OCI-LY3 (cell line): ENCODE results near the gene GLRA1.

Experiments used
- H2AFZ ChIP-seq: fragments of 200-600, 300-600 bp; shearing (Covaris generic); 2 replicates; pipeline ENCODE4 v1.6.0; 2014; ENCODE audit warnings: antibody characterized with exemption, low read depth, low read length
- H3K27ac ChIP-seq: fragments of 200-600, 300-600 bp; sonication (generic); 2 replicates; pipeline ENCODE4 v1.5.1; 2014; ENCODE audit warnings: mild to moderate bottlenecking, low read length, moderate library complexity, mixed read lengths
- H3K27me3 ChIP-seq: fragments of 200-600, 300-600 bp; sonication (generic); 2 replicates; pipeline ENCODE4 v1.6.1; 2014; ENCODE audit warnings: low read depth, low read length, mixed read lengths
- H3K36me3 ChIP-seq: fragments of 200-600, 300-600 bp; sonication (generic); replicated peaks from 2 replicates; pipeline ENCODE3; 2014; ENCODE audit warnings: low read depth, low read length, mixed read lengths
- H3K4me1 ChIP-seq: fragments of 300-600, 200-600 bp; sonication (generic); 2 replicates; pipeline ENCODE4 v1.6.1; 2014; ENCODE audit warnings: low read length, mixed read lengths
- H3K4me2 ChIP-seq: fragments of 200-600, 300-600 bp; sonication (generic); 2 replicates; pipeline ENCODE4 v1.6.1; 2014; ENCODE audit warnings: low read length, mixed read lengths
- H3K4me3 ChIP-seq: fragments of 300-600, 200-600 bp; sonication (generic); 2 replicates; pipeline ENCODE4 v1.5.1; 2014; ENCODE audit warnings: antibody characterized with exemption, mild to moderate bottlenecking, low read length, moderate library complexity
- H3K79me2 ChIP-seq: fragments of 300-600, 200-600 bp; shearing (Covaris generic); 2 replicates; pipeline ENCODE4 v1.6.1; 2014; ENCODE audit warnings: mild to moderate bottlenecking, low read length, mixed read lengths
- H3K9ac ChIP-seq: fragments of 300-600, 200-600 bp; shearing (Covaris generic); 2 replicates; pipeline ENCODE4 v1.6.0; 2014; ENCODE audit warnings: mild to moderate bottlenecking, low read length, moderate library complexity
- H3K9me3 ChIP-seq: fragments of 200-600, 300-600 bp; shearing (Covaris generic); 2 replicates; pipeline ENCODE4 v1.6.1; 2014; ENCODE audit warnings: low read length, mixed read lengths; ENCODE audit not compliant: insufficient read depth
- H4K20me1 ChIP-seq: fragments of 200-600, 300-600 bp; sonication (generic); 2 replicates; pipeline ENCODE4 v1.6.1; 2016; ENCODE audit warnings: low read length, mixed read lengths; ENCODE audit not compliant: insufficient read depth
- EZH2phosphoT487 ChIP-seq: fragments of 200-600 bp; shearing (Covaris generic); IDR thresholded peaks from 2 replicates; pipeline ENCODE4 v1.6.1; 2018; ENCODE audit warnings: antibody characterized with exemption, mixed run types, low read depth
- TF ChIP-seq, protein P1 (sequence below): fragments of 200-600, 300-600 bp; sonication (generic); IDR thresholded peaks from 2 replicates; pipeline ENCODE4 v1.5.1; 2014; ENCODE audit warnings: antibody characterized with exemption, low read length, low read depth

Gene GLRA1

DNA sequence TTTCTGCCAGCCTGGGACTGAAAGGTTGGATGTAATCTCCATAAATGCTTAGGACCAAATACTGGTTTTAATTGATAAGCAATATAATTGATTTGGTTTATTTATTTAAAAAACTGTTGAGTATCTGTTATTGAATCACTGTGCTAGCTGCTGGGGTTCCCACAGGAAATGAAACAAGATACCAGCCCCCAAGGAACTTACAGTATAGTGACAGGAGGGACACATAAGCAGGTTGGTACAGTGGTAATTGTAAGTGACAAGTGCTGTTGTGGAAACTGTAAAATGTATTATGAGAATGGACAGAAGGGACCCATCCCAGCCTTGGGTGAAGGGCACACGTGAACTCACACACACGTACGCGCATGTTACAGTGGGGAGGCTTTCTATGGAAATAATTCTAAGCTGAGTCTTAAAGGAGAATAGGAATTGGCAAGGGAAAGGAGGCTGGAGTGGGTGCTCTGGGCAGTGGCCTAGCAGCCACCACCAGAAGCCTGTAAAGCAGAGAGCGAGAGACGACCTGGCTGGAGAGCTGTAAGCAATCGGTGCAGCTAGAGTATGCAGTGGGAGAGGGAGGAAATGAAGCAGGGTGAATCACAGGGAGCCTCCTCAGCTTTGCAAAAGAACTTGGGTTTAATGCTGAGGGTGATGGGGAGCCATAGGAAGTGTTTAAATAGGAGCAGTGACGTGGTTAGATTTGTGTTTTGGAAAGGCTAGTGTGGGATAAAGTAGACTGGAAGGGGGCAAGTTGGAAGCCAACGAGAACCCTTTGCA lies 39.3 kb downstream of the GLRA1 start:
- Histone ChIP-seq H3K4me3 (no peak overlapping the region), H4K20me1 (no peaks in the 10 kb centered on the region), H3K79me2 (no peaks in the 10 kb centered on the region), H3K27ac (no peak overlapping the region), H3K9ac (no peak overlapping the region), H3K27me3 (no peaks in the 10 kb centered on the region), H3K4me2 (no peak overlapping the region), H3K36me3 (no peaks in the 10 kb centered on the region), H2AFZ (no peak overlapping the region), H3K4me1 (peaks cover 4% of the 10 kb centered on the region; the same call in 1 of the 2 replicates), H3K9me3 (no peaks in the 10 kb centered on the region)
- TF ChIP-seq, protein P1, sequence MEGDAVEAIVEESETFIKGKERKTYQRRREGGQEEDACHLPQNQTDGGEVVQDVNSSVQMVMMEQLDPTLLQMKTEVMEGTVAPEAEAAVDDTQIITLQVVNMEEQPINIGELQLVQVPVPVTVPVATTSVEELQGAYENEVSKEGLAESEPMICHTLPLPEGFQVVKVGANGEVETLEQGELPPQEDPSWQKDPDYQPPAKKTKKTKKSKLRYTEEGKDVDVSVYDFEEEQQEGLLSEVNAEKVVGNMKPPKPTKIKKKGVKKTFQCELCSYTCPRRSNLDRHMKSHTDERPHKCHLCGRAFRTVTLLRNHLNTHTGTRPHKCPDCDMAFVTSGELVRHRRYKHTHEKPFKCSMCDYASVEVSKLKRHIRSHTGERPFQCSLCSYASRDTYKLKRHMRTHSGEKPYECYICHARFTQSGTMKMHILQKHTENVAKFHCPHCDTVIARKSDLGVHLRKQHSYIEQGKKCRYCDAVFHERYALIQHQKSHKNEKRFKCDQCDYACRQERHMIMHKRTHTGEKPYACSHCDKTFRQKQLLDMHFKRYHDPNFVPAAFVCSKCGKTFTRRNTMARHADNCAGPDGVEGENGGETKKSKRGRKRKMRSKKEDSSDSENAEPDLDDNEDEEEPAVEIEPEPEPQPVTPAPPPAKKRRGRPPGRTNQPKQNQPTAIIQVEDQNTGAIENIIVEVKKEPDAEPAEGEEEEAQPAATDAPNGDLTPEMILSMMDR, result no peak
- TF ChIP-seq EZH2phosphoT487, result no peak

DNA sequence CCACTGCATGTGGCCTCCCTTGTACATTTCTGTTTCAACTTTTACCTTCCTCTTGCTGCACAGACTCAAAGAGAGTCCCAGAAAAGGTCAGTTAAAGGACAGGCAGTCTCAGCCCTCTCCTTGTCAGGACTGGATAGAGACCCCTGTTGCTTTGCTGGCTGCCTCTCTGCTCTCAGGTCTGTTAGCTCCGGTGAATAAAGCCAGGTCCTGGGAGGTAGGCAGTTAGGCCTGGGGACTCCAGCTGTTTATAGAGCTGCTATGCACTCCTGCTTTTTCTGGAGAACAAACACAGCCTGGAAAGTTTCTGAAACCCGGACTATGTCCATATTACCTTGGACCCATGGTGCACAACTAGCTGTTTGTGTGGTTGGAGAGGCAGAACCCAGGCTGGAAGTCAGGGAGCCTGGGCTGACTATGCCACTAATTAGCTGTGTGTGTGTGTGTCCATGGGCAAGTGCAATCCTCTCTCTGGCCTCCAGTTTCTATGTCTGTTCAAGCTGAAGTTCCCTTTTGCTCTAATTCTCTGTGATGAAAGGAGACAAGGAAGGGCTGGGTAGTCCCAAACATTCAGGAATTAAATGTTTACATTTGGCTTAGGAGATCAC lies 42.9 kb downstream of the GLRA1 start:
- no peak overlapping the region for H3K27ac ChIP-seq
- no peaks in the 10 kb centered on the region for H3K36me3 ChIP-seq
- peaks cover 4% of the 10 kb centered on the region; the same call in 1 of the 2 replicates for H3K4me1 ChIP-seq
- no peak overlapping the region for H2AFZ ChIP-seq
- no peaks in the 10 kb centered on the region for H3K9me3 ChIP-seq
- H3K79me2 ChIP-seq, result no peaks in the 10 kb centered on the region
- no peak overlapping the region for H3K9ac ChIP-seq
- no peaks in the 10 kb centered on the region for H3K27me3 ChIP-seq
- TF ChIP-seq EZH2phosphoT487, result no peak
- TF ChIP-seq, protein P1, result no peak
- H3K4me2 ChIP-seq, result no peak overlapping the region
- H4K20me1 ChIP-seq, result no peaks in the 10 kb centered on the region
- H3K4me3 ChIP-seq, result no peak overlapping the region

DNA sequence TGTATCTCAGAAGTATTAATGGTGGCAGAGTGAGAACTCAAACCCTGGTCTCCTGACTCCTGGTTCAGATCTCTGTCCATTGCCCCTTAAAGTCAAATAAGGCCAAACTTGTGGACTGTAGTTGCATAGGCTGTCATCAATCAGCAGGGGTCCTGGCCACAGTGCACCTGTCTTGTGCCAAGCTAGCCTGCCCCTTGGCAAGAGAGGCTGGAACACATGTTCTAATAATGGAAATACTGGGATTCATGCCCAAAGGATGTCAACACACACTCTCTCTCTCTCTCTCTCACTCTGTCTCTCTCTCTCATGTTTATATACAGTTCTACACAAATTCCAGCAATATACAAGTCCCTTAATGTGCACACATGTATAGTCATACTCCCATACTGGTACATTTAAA lies 44.3 kb downstream of the GLRA1 start:
- Histone ChIP-seq H4K20me1 (no peaks in the 10 kb centered on the region), H3K4me1 (peaks cover 4% of the 10 kb centered on the region; the same call in 1 of the 2 replicates), H3K4me2 (no peak overlapping the region), H3K36me3 (no peaks in the 10 kb centered on the region), H3K9ac (no peak overlapping the region), H2AFZ (no peak overlapping the region), H3K27me3 (no peaks in the 10 kb centered on the region), H3K4me3 (no peak overlapping the region), H3K79me2 (no peaks in the 10 kb centered on the region), H3K27ac (no peak overlapping the region), H3K9me3 (no peaks in the 10 kb centered on the region)
- TF ChIP-seq, protein P1, result no peak
- TF ChIP-seq EZH2phosphoT487, result no peak

DNA sequence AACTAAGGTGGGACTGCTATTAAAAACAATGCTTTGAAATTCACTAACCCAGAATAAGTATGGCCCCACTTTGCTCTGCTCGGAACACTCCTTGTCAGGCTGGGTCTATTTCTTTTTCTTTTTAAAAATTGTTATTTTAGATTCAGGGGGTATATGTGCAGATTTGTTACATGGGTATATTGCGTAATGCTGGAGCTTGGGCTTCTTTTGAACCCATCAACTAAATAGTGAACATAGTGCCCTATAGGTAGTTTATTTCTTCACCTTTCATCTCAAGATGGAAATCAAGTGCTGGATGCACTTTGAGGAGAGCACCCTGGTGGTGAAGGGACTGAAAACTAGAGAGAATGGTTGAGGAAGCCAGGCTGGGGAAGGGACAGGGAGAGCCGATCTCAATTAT lies 51.0 kb downstream of the GLRA1 start:
- TF ChIP-seq, protein P1, result no peak
- TF ChIP-seq EZH2phosphoT487, result no peak
- no peaks in the 10 kb centered on the region for H3K9me3 ChIP-seq
- no peaks in the 10 kb centered on the region for H4K20me1 ChIP-seq

More for the DNA sequence above, 51.0 kb downstream of the GLRA1 start:
- H3K9ac ChIP-seq, result no peak overlapping the region
- no peak overlapping the region for H3K27ac ChIP-seq
- H3K36me3 ChIP-seq, result no peaks in the 10 kb centered on the region
- no peaks in the 10 kb centered on the region for H3K4me1 ChIP-seq
- H3K4me3 ChIP-seq, result no peak overlapping the region
- no peak overlapping the region for H2AFZ ChIP-seq
- H3K27me3 ChIP-seq, result no peaks in the 10 kb centered on the region
- no peak overlapping the region for H3K4me2 ChIP-seq
- H3K79me2 ChIP-seq, result no peaks in the 10 kb centered on the region
